HEK293 (cell line): Measurements from ENCODE around the gene MRPS16.

Source experiments
- CTCF ChIA-PET: fragments of 350-600 bp; formaldehyde crosslinking; extraction: SDS; loops from one replicate; lab custom pipeline; 2021; ENCODE audit warnings: antibody characterized with exemption; lab: Yijun Ruan, JAX
- POLR2A ChIA-PET: fragments of 300-600 bp; formaldehyde crosslinking; extraction: SDS; loops from one replicate; lab custom pipeline; 2020; ENCODE audit warnings: antibody characterized with exemption, inconsistent platforms; lab: Yijun Ruan, JAX
- H3K27ac ChIP-seq: fragments of 200-500 bp; sonication (Bioruptor generic); 2 replicates; pipeline ENCODE4 v1.5.1; 2014; ENCODE audit warnings: low read depth, low read length, control low read depth, inconsistent platforms; ENCODE audit errors: extremely low read depth
- H3K36me3 ChIP-seq, 2 experiments: fragments of 200-500 bp in 1 of 2; sonication (Bioruptor generic) in 1 of 2; 1 replicate in 1 of 2; 2 replicates in 1 of 2; pipeline ENCODE4 v1.5.1; 2014 to 2017; ENCODE audit warnings: inconsistent platforms in 2 of 2, low read length in 2 of 2; ENCODE audit not compliant: control insufficient read depth in 2 of 2, insufficient read depth in 1 of 2
- H3K4me1 ChIP-seq: fragments of 200-500 bp; sonication (Bioruptor generic); 2 replicates; pipeline ENCODE4 v1.5.1; 2014; ENCODE audit warnings: mild to moderate bottlenecking, low read length, inconsistent platforms; ENCODE audit not compliant: control insufficient read depth, insufficient read depth
- H3K4me3 ChIP-seq: 2 replicates; pipeline ENCODE4 v1.5.1; 2011; ENCODE audit warnings: low read depth, mild to moderate bottlenecking, control low read depth, low read length, moderate library complexity
- H3K9me3 ChIP-seq: fragments of 200-500 bp; sonication (Bioruptor generic); 2 replicates; pipeline ENCODE4 v1.5.1; 2014; ENCODE audit warnings: low read depth, low read length, inconsistent platforms; ENCODE audit not compliant: control insufficient read depth, insufficient read depth
- BCL11A ChIP-seq: fragments of 450-650 bp; formaldehyde crosslinking; IDR thresholded peaks from 2 replicates; pipeline ENCODE4 v1.5.1; 2016; ENCODE audit warnings: low read depth, missing biosample characterization, missing genetic modification characterization
- EGR2 ChIP-seq: fragments of 450-650 bp; formaldehyde crosslinking; IDR thresholded peaks from 2 replicates; pipeline ENCODE4 v1.5.1; 2016; ENCODE audit warnings: low read depth, missing biosample characterization, missing genetic modification characterization
- GLI2 ChIP-seq: fragments of 450-650 bp; formaldehyde crosslinking; IDR thresholded peaks from 2 replicates; pipeline ENCODE4; 2017; ENCODE audit warnings: missing biosample characterization, missing genetic modification characterization, low read depth, borderline replicate concordance
- MYNN ChIP-seq: fragments of 450-650 bp; formaldehyde crosslinking; IDR thresholded peaks from 2 replicates; pipeline ENCODE4 v1.5.1; 2016; ENCODE audit warnings: missing biosample characterization, missing genetic modification characterization, borderline replicate concordance
- PRDM2 ChIP-seq: fragments of 450-650 bp; formaldehyde crosslinking; IDR thresholded peaks from 2 replicates; pipeline ENCODE4 v1.5.1; 2016; ENCODE audit warnings: missing biosample characterization, missing genetic modification characterization, borderline replicate concordance
- PRDM6 ChIP-seq: fragments of 450-650 bp; formaldehyde crosslinking; IDR thresholded peaks from 2 replicates; pipeline ENCODE4 v1.5.1; 2017; ENCODE audit warnings: missing biosample characterization, missing genetic modification characterization
- SP7 ChIP-seq: fragments of 450-650 bp; formaldehyde crosslinking; IDR thresholded peaks from 2 replicates; pipeline ENCODE4 v1.5.1; 2016; ENCODE audit warnings: missing biosample characterization, missing genetic modification characterization
- TRIM28 ChIP-seq: IDR thresholded peaks from 2 replicates; pipeline ENCODE4 v1.6.1; 2011; ENCODE audit warnings: low read length, control low read depth, borderline replicate concordance
- TSHZ1 ChIP-seq: fragments of 450-650 bp; formaldehyde crosslinking; IDR thresholded peaks from 2 replicates; pipeline ENCODE4 v1.5.1; 2016; ENCODE audit warnings: missing biosample characterization, missing genetic modification characterization, borderline replicate concordance
- ZBTB44 ChIP-seq: fragments of 450-650 bp; IDR thresholded peaks from 2 replicates; pipeline ENCODE4 v1.5.1; 2018; ENCODE audit warnings: missing biosample characterization, mild to moderate bottlenecking, missing genetic modification characterization
- ZNF112 ChIP-seq: fragments of 450-650 bp; formaldehyde crosslinking; IDR thresholded peaks from 2 replicates; pipeline ENCODE4 v1.5.0; 2017; ENCODE audit warnings: missing biosample characterization, missing genetic modification characterization
- ZNF132 ChIP-seq: fragments of 450-650 bp; formaldehyde crosslinking; IDR thresholded peaks from 2 replicates; pipeline ENCODE4 v1.5.1; 2017; ENCODE audit warnings: missing biosample characterization, missing genetic modification characterization, borderline replicate concordance
- ZNF133 ChIP-seq: fragments of 450-650 bp; formaldehyde crosslinking; IDR thresholded peaks from 2 replicates; pipeline ENCODE4 v1.5.1; 2016; ENCODE audit warnings: missing biosample characterization, missing genetic modification characterization
- ZNF140 ChIP-seq: fragments of 450-650 bp; formaldehyde crosslinking; IDR thresholded peaks from 2 replicates; pipeline ENCODE4 v1.5.1; 2016; ENCODE audit warnings: missing biosample characterization, missing genetic modification characterization
- ZNF510 ChIP-seq: fragments of 450-650 bp; formaldehyde crosslinking; IDR thresholded peaks from 2 replicates; pipeline ENCODE4 v1.5.1; 2018; ENCODE audit warnings: mild to moderate bottlenecking, missing genetic modification characterization, missing biosample characterization; ENCODE audit not compliant: insufficient replicate concordance
- ZNF548 ChIP-seq: fragments of 450-650 bp; formaldehyde crosslinking; IDR thresholded peaks from 2 replicates; pipeline ENCODE4 v1.5.1; 2016; ENCODE audit warnings: missing biosample characterization, missing genetic modification characterization
- ZNF555 ChIP-seq: fragments of 450-650 bp; formaldehyde crosslinking; conservative IDR thresholded peaks from 2 replicates; pipeline ENCODE4 v1.5.1; 2017; ENCODE audit warnings: missing biosample characterization, mild to moderate bottlenecking, missing genetic modification characterization, inconsistent platforms
- ZNF560 ChIP-seq: fragments of 450-650 bp; formaldehyde crosslinking; IDR thresholded peaks from 2 replicates; pipeline ENCODE4 v1.5.1; 2017; ENCODE audit warnings: missing biosample characterization, missing genetic modification characterization, borderline replicate concordance
- ZNF571 ChIP-seq: fragments of 450-650 bp; formaldehyde crosslinking; IDR thresholded peaks from 2 replicates; pipeline ENCODE4 v1.5.0; 2017; ENCODE audit warnings: missing biosample characterization, missing genetic modification characterization
- ZNF660 ChIP-seq: fragments of 450-650 bp; IDR thresholded peaks from 2 replicates; pipeline ENCODE4 v1.5.1; 2018; ENCODE audit warnings: missing biosample characterization, mild to moderate bottlenecking, missing genetic modification characterization
- ZNF664 ChIP-seq: fragments of 450-650 bp; formaldehyde crosslinking; IDR thresholded peaks from 2 replicates; pipeline ENCODE4 v1.5.1; 2016; ENCODE audit warnings: missing biosample characterization, missing genetic modification characterization
- ZNF704 ChIP-seq: fragments of 450-650 bp; formaldehyde crosslinking; IDR thresholded peaks from 2 replicates; pipeline ENCODE4 v1.5.1; 2016; ENCODE audit warnings: missing biosample characterization, missing genetic modification characterization
- ZSCAN23 ChIP-seq: fragments of 450-650 bp; formaldehyde crosslinking; IDR thresholded peaks from 2 replicates; pipeline ENCODE4 v1.5.1; 2016; ENCODE audit warnings: missing biosample characterization, missing genetic modification characterization

The MRPS16 gene

GRCh38 chr10:73252445-73253224, at the start of gene MRPS16:
MRPS16 (minus strand) TSS chr10:73252644; CDS start chr10:73252482, 162 bp downstream.
- Histone ChIP-seq H3K36me3 (peaks cover 8 to 33% of the 10 kb centered on the region in 2 experiments; a peak in 2 of 3 replicates), H3K4me1 (peaks cover 3% of the 10 kb centered on the region; the same call in 1 of the 2 replicates), H3K9me3 (no peaks in the 10 kb centered on the region), H3K27ac (peak within 1 kb of the TSS; percentile 79), H3K4me3 (peak within 1 kb of the TSS; percentile 64)
- ChIA-PET POLR2A (interaction anchor here (0.6 to 2.3 kb wide), 13 partner anchors 10 to 529 kb away, joined by 3 to 13 read pairs (median 4); partner anchors contain the start of genes CFAP70 and PPP3CB), CTCF (interaction anchor here (1.2 to 4.5 kb wide), 2 partner anchors 11 to 94 kb away, joined by 4 to 21 read pairs; no protein-coding TSS in a partner anchor)
- TF ChIP-seq ZNF112 (tag by site-specific recombination) (no peak), PRDM6 (tag by site-specific recombination) (no peak), BCL11A (tag by site-specific recombination) (no peak), ZSCAN23 (no peak), ZNF132 (tag by site-specific recombination) (no peak), ZNF140 (tag by site-specific recombination) (no peak), MYNN (tag by site-specific recombination) (no peak), ZNF560 (tag by site-specific recombination) (no peak), ZNF555 (tag by site-specific recombination) (no peak), ZNF548 (tag by site-specific recombination) (no peak), SP7 (tag by site-specific recombination) (peak; percentile 85), TSHZ1 (tag by site-specific recombination) (no peak), TRIM28 (peak; percentile 93), ZNF704 (tag by site-specific recombination) (no peak), ZNF571 (tag by site-specific recombination) (no peak), EGR2 (no peak), PRDM2 (no peak), ZNF664 (tag by site-specific recombination) (no peak), ZNF133 (tag by site-specific recombination) (no peak), ZBTB44 (tag by site-specific recombination) (no peak), ZNF660 (peak; percentile 67), GLI2 (tag by site-specific recombination) (no peak), ZNF510 (no peak)
